Measurements from ENCODE around the gene SNUPN. TPM values are rescaled to one million over a fixed set of nuclear protein-coding genes. Genes with fewer than 3 reads are reported as not detected.
A peak's percentile ranks its signal among the peaks of the same experiment; 100 is the strongest.

The SNUPN gene
- polyA plus RNA-seq, 1 of the 3 experiments (the other 2 are of a cell fraction): 31.7 TPM

DNA sequence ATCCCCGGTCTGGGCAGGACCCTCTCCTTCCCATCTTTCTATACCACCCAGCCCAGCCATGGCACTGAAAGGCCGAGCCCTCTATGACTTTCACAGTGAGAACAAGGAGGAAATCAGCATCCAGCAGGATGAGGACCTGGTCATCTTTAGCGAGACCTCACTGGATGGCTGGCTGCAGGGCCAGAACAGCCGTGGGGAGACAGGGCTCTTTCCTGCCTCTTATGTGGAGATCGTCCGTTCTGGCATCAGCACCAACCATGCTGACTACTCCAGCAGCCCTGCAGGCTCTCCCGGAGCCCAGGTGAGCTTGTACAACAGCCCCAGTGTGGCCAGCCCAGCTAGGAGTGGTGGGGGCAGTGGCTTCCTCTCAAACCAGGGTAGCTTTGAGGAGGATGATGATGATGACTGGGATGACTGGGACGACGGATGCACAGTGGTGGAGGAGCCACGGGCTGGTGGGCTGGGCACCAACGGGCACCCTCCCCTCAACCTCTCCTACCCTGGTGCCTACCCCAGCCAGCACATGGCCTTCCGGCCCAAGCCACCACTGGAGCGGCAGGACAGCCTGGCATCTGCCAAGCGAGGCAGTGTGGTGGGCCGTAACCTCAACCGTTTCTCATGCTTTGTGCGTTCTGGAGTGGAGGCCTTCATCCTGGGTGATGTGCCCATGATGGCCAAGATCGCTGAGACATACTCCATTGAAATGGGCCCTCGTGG lies 23.7 kb upstream of the SNUPN start:
- Histone ChIP-seq H3K9me3 (no peaks in the 10 kb centered on the region), H3K4me3 (ENCODE audit: low read depth in 2 of 2, low read length in 1 of 2) (peak overlapping the region; percentile 73 to 98), H3K27me3 (ENCODE audit: insufficient read depth) (no peaks in the 10 kb centered on the region), H2AFZ (ENCODE audit: low read depth) (no peak overlapping the region), H4K20me1 (ENCODE audit: insufficient read depth) (peaks cover 40% of the 10 kb centered on the region), H3K4me2 (peak overlapping the region; percentile 99), H3K9ac (peak overlapping the region; percentile 99), H3K27ac (ENCODE audit: low read depth in 2 of 2, low read length in 1 of 2) (peak overlapping the region in 1 of 2 experiments; percentile 96; a peak in 1 of 4 replicates), H3F3A (replicated peaks; ENCODE audit: insufficient read depth) (no peaks in the 10 kb centered on the region), H3K9me2 (no peaks in the 10 kb centered on the region), H3K79me2 (ENCODE audit: insufficient read depth) (peaks cover 86% of the 10 kb centered on the region), H3K4me1 (ENCODE audit: control insufficient read depth in 1 of 2, insufficient read depth in 2 of 2, low read depth in 1 of 2, low read length in 1 of 2) (peaks cover 13 to 54% of the 10 kb centered on the region in 2 experiments; a peak in 3 of 4 replicates), H3K36me3 (replicated peaks in 1 of 2; ENCODE audit: control insufficient read depth in 1 of 2, insufficient read depth in 2 of 2, low read length in 1 of 2) (peaks cover 0 to 10% of the 10 kb centered on the region in 2 experiments)
- CTCF ChIA-PET: interaction anchor here (0.6 to 1.7 kb wide), 5 partner anchors 11 to 1657 kb away, joined by 3 to 4 read pairs (median 3); partner anchors contain the start of gene STOML1
- POLR2A ChIA-PET: no interaction called here
- 92% methylated on average over 12 of the region's 19 CpGs for WGBS (ENCODE audit: low lambda C conversion rate)
- no peak for DNase-seq
- no peak for TF ChIP-seq MXI1 (IDR thresholded peaks at IDR 0.05; ENCODE audit: low read depth, low read length)
- TF ChIP-seq, protein P1, sequence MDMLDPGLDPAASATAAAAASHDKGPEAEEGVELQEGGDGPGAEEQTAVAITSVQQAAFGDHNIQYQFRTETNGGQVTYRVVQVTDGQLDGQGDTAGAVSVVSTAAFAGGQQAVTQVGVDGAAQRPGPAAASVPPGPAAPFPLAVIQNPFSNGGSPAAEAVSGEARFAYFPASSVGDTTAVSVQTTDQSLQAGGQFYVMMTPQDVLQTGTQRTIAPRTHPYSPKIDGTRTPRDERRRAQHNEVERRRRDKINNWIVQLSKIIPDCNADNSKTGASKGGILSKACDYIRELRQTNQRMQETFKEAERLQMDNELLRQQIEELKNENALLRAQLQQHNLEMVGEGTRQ (IDR thresholded peaks at IDR 0.05; ENCODE audit: borderline replicate concordance, low read depth, low read length): no peak
- no peak for TF ChIP-seq EZH2phosphoT487 (IDR thresholded peaks at IDR 0.05; ENCODE audit: borderline replicate concordance, low read depth)

GRCh38 chr15:75648156-75649000 lies 22.9 kb upstream of the SNUPN start:
- DNase-seq: peak; percentile 77
- Histone ChIP-seq H2AFZ (ENCODE audit: low read depth) (peak overlapping the region; percentile 81; the same call in 1 of the 2 replicates), H3K9ac (peak overlapping the region; percentile 99), H3K4me1 (ENCODE audit: control insufficient read depth in 1 of 2, insufficient read depth in 2 of 2, low read depth in 1 of 2, low read length in 1 of 2) (peaks cover 13 to 52% of the 10 kb centered on the region in 2 experiments; a peak in 3 of 4 replicates), H3K9me2 (no peaks in the 10 kb centered on the region), H3K36me3 (replicated peaks in 1 of 2; ENCODE audit: control insufficient read depth in 1 of 2, insufficient read depth in 2 of 2, low read length in 1 of 2) (peaks cover 0 to 10% of the 10 kb centered on the region in 2 experiments), H3K27me3 (ENCODE audit: insufficient read depth) (no peaks in the 10 kb centered on the region), H3F3A (replicated peaks; ENCODE audit: insufficient read depth) (peaks cover 2% of the 10 kb centered on the region), H3K9me3 (no peaks in the 10 kb centered on the region), H3K79me2 (ENCODE audit: insufficient read depth) (peaks cover 78% of the 10 kb centered on the region), H3K27ac (ENCODE audit: low read depth in 2 of 2, low read length in 1 of 2) (peak overlapping the region; percentile 81 to 96), H3K4me2 (peak overlapping the region; percentile 99), H3K4me3 (ENCODE audit: low read depth in 2 of 2, low read length in 1 of 2) (peak overlapping the region; percentile 73 to 98), H4K20me1 (ENCODE audit: insufficient read depth) (peaks cover 35% of the 10 kb centered on the region)
- CTCF ChIA-PET: interaction anchor here (0.6 to 3.2 kb wide), 21 partner anchors 10 to 1656 kb away, joined by 3 to 22 read pairs (median 4); partner anchors contain the start of genes MAN2C1, PTPN9 and STOML1
- TF ChIP-seq TEAD4 (IDR thresholded peaks at IDR 0.05; ENCODE audit: borderline replicate concordance, insufficient read depth): 0 out of 2 replicates have a peak, but pooled peaks have one; percentile 12
- TF ChIP-seq TAF1 (IDR thresholded peaks at IDR 0.05; ENCODE audit: borderline replicate concordance, low read depth, low read length): 0 out of 2 replicates have a peak, but pooled peaks have one; percentile 13
- TF ChIP-seq GATA2 (CRISPR knock-in tag; IDR thresholded peaks at IDR 0.05): no peak
- TF ChIP-seq SIN3A (IDR thresholded peaks at IDR 0.05; ENCODE audit: borderline replicate concordance, low read depth, low read length): 0 out of 2 replicates have a peak, but pooled peaks have one; percentile 32
- TF ChIP-seq FOSL2 (IDR thresholded peaks at IDR 0.05; ENCODE audit: borderline replicate concordance, low read depth): no peak
- no peak for TF ChIP-seq NFIC (IDR thresholded peaks at IDR 0.05; ENCODE audit: borderline replicate concordance)
- TF ChIP-seq, protein P2, sequence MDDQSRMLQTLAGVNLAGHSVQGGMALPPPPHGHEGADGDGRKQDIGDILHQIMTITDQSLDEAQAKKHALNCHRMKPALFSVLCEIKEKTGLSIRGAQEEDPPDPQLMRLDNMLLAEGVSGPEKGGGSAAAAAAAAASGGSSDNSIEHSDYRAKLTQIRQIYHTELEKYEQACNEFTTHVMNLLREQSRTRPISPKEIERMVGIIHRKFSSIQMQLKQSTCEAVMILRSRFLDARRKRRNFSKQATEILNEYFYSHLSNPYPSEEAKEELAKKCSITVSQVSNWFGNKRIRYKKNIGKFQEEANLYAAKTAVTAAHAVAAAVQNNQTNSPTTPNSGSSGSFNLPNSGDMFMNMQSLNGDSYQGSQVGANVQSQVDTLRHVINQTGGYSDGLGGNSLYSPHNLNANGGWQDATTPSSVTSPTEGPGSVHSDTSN (IDR thresholded peaks at IDR 0.05): no peak
- WGBS (ENCODE audit: low lambda C conversion rate): 16% methylated on average over 17 of the region's 34 CpGs
- POLR2A ChIA-PET: interaction anchor here (0.6 to 1.7 kb wide), 5 partner anchors 13 to 280 kb away, joined by 3 to 6 read pairs (median 5); partner anchors contain the start of genes MAN2C1, PTPN9 and SNUPN

Data from SK-N-SH (cell line).